Peyer's patch (tissue), 4 donors: Measurements from ENCODE around the gene RBM23.

ENCODE experiments used
- POLR2A ChIP-seq, 2 donors: fragments of 450-650 bp; IDR thresholded peaks; one replicate each; pipeline ENCODE4 v1.5.1; 2017; ENCODE audit warnings: antibody characterized with exemption in 2 of 2, mild to moderate bottlenecking in 2 of 2, moderate library complexity in 2 of 2
- TF ChIP-seq, protein P1 (sequence below), 6 experiments: fragments of 450-650 bp in 4 of 6; fragments of 200-600 bp in 2 of 6; sonication (generic) in 1 of 6; IDR thresholded peaks; one replicate each; pipeline ENCODE4 v1.5.1; 2017 to 2019; ENCODE audit warnings: antibody characterized with exemption in 6 of 6, mild to moderate bottlenecking in 3 of 6, moderate library complexity in 1 of 6

DNA sequence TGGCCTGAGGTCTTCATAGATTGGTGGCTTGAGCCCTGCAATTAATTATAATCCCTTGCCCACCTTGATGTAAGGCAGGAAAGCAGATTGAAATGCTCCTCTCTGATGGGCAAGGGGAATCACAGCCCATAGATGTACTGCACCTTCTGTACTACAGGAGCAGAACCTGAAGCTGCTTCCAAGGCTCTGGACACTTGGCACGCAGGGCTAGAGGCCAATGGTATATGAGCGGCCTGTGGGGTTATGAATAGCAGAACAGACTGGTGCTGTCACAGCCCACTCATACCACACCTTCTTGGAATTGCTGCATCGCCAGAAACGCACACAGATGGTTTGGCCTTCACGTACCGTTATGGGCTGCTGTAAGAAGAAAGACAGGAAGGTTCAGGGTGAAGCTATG, 1.7 kb upstream of the RBM23 start:
- TF ChIP-seq, protein P1, sequence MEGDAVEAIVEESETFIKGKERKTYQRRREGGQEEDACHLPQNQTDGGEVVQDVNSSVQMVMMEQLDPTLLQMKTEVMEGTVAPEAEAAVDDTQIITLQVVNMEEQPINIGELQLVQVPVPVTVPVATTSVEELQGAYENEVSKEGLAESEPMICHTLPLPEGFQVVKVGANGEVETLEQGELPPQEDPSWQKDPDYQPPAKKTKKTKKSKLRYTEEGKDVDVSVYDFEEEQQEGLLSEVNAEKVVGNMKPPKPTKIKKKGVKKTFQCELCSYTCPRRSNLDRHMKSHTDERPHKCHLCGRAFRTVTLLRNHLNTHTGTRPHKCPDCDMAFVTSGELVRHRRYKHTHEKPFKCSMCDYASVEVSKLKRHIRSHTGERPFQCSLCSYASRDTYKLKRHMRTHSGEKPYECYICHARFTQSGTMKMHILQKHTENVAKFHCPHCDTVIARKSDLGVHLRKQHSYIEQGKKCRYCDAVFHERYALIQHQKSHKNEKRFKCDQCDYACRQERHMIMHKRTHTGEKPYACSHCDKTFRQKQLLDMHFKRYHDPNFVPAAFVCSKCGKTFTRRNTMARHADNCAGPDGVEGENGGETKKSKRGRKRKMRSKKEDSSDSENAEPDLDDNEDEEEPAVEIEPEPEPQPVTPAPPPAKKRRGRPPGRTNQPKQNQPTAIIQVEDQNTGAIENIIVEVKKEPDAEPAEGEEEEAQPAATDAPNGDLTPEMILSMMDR (IDR thresholded peaks at IDR 0.05) = no peak
- TF ChIP-seq POLR2A (IDR thresholded peaks at IDR 0.05) = no peak
